Measurements from ENCODE around the gene ZBTB9. TPM values are rescaled to one million over a fixed set of nuclear protein-coding genes. Genes with fewer than 3 reads are reported as not detected.
A peak's percentile ranks its signal among the peaks of the same experiment; 100 is the strongest.

Gene ZBTB9
- total RNA-seq, 4 donors from 2014 or later = 5.9 to 9.9 (median 7.4) TPM

- peak in 1 of 3 donors; percentile 94 for TF ChIP-seq POLR2AphosphoS5 (IDR thresholded peaks at IDR 0.05)
- no peak for TF ChIP-seq POLR2A (IDR thresholded peaks at IDR 0.05)
- TF ChIP-seq CTCF (IDR thresholded peaks at IDR 0.05) = peak in 1 of 2 donors; percentile 64
- no peak for TF ChIP-seq EP300 (IDR thresholded peaks at IDR 0.05)
- Histone ChIP-seq H3K9me3 (no peaks in the 10 kb centered on the region), H3K4me3 (peak overlapping the region; percentile 68), H3K4me1 (peaks cover 60% of the 10 kb centered on the region), H3K27me3 (no peaks in the 10 kb centered on the region), H3K27ac (peak overlapping the region; percentile 92), H3K36me3 (no peaks in the 10 kb centered on the region)
- under 1% methylated on average over 39 of the region's 43 CpGs for WGBS
- DNase-seq (ENCODE audit: low spot score in 2 of 2) = peak; percentile 89 to 95
These were observed 28.5 kb upstream of the ZBTB9 start for GRCh38 chr6:33425668-33426577.

- peak overlapping the region; percentile 68 for H3K4me3 ChIP-seq
- DNase-seq (ENCODE audit: low spot score in 2 of 2) = peak in 1 of 2 donors; percentile 64
- whole genome bisulfite sequencing = 4% methylated on average over 12 of the region's 12 CpGs
- H3K27ac ChIP-seq = peak overlapping the region; percentile 92
- H3K36me3 ChIP-seq = no peaks in the 10 kb centered on the region
- peaks cover 67% of the 10 kb centered on the region for H3K4me1 ChIP-seq
- no peak for TF ChIP-seq POLR2AphosphoS5 (IDR thresholded peaks at IDR 0.05)
- TF ChIP-seq POLR2A (IDR thresholded peaks at IDR 0.05) = no peak
- TF ChIP-seq CTCF (IDR thresholded peaks at IDR 0.05) = no peak
- no peak for TF ChIP-seq EP300 (IDR thresholded peaks at IDR 0.05)
- no peaks in the 10 kb centered on the region for H3K9me3 ChIP-seq
- no peaks in the 10 kb centered on the region for H3K27me3 ChIP-seq
These were observed 27.5 kb upstream of the ZBTB9 start for GRCh38 chr6:33426590-33427511.

- H3K4me1 ChIP-seq = peaks cover 67% of the 10 kb centered on the region
- H3K9me3 ChIP-seq = no peaks in the 10 kb centered on the region
- DNase-seq (ENCODE audit: low spot score in 2 of 2) = peak in 1 of 2 donors; percentile 82
- 0% methylated on average over 8 of the region's 79 CpGs for WGBS
- peak overlapping the region; percentile 92 for H3K27ac ChIP-seq
- H3K36me3 ChIP-seq = peaks cover 2% of the 10 kb centered on the region
- peak overlapping the region; percentile 68 for H3K4me3 ChIP-seq
- TF ChIP-seq CTCF (IDR thresholded peaks at IDR 0.05) = no peak
- no peak for TF ChIP-seq EP300 (IDR thresholded peaks at IDR 0.05)
- TF ChIP-seq POLR2A (IDR thresholded peaks at IDR 0.05) = no peak
- TF ChIP-seq POLR2AphosphoS5 (IDR thresholded peaks at IDR 0.05) = no peak
- H3K27me3 ChIP-seq = no peaks in the 10 kb centered on the region
These were observed 26.7 kb upstream of the ZBTB9 start for GRCh38 chr6:33427585-33428223.

- Histone ChIP-seq H3K4me3 (peak overlapping the region; percentile 68), H3K4me1 (peaks cover 67% of the 10 kb centered on the region), H3K27me3 (no peaks in the 10 kb centered on the region), H3K27ac (peak overlapping the region; percentile 92), H3K36me3 (peaks cover 8% of the 10 kb centered on the region), H3K9me3 (no peaks in the 10 kb centered on the region)
- TF ChIP-seq CTCF (IDR thresholded peaks at IDR 0.05) (peak; percentile 21 to 42), POLR2A (IDR thresholded peaks at IDR 0.05) (no peak), POLR2AphosphoS5 (IDR thresholded peaks at IDR 0.05) (no peak)
- DNase-seq (ENCODE audit: low spot score in 2 of 2) = peak in 1 of 2 donors; percentile 74
- WGBS = 8% methylated on average over 8 of the region's 33 CpGs
These were observed 26.0 kb upstream of the ZBTB9 start for GRCh38 chr6:33428224-33428965.

Data from suprapubic skin (tissue), 4 donors.